SK-N-MC (cell line): ENCODE results near the gene LIMS2.

Source experiments
- EZH2 ChIP-seq: fragments of 200-600 bp; sonication (generic); IDR thresholded peaks from one replicate; pipeline ENCODE4 v1.6.1; 2017; ENCODE audit warnings: antibody characterized with exemption
- POLR2AphosphoS5 ChIP-seq: IDR thresholded peaks from 2 replicates; pipeline ENCODE4 v1.6.1; 2012; ENCODE audit warnings: mild to moderate bottlenecking, low read depth, low read length, borderline replicate concordance

- no peak for TF ChIP-seq EZH2
- no peak for TF ChIP-seq POLR2AphosphoS5
Measured at GRCh38 chr2:127700527-127701192, 25.3 kb upstream of the LIMS2 start.
